Activated T-cell treated with anti-CD3 and anti-CD28 coated beads, Interleukin-2, amount 50 U/mL, for 24 hours (primary cell): ENCODE measurements around the gene IMMP1L.

Experiments
- DNase-seq: peaks from one replicate; pipeline ENCODE4 v3.0.0-alpha.2; 2020
- H3K27ac Mint-ChIP-seq: 2 replicates; pipeline ENCODE4 v1.8.0; 2020; ENCODE audit warnings: mild to moderate bottlenecking, mixed read lengths
- H3K27me3 Mint-ChIP-seq: 2 replicates; pipeline ENCODE4 v1.8.0; 2020; ENCODE audit warnings: mixed read lengths
- H3K36me3 Mint-ChIP-seq: 2 replicates; pipeline ENCODE4 v1.8.0; 2020; ENCODE audit warnings: low read depth, mixed read lengths
- H3K4me1 Mint-ChIP-seq: 2 replicates; pipeline ENCODE4 v1.8.0; 2020; ENCODE audit warnings: low read depth, mixed read lengths
- H3K4me3 Mint-ChIP-seq: 2 replicates; pipeline ENCODE4 v1.8.0; 2020; ENCODE audit warnings: mild to moderate bottlenecking, moderate library complexity, mixed read lengths
- H3K9me3 Mint-ChIP-seq: 2 replicates; pipeline ENCODE4 v1.8.0; 2020; ENCODE audit warnings: mixed read lengths

The IMMP1L gene

GRCh38 chr11:31442086-31442485 lies 67.3 kb downstream of the IMMP1L start:
- no peaks in the 10 kb centered on the region for H3K27me3 Mint-ChIP-seq
- no peak overlapping the region for H3K4me3 Mint-ChIP-seq
- H3K27ac Mint-ChIP-seq: no peak overlapping the region
- no peak for DNase-seq
- H3K36me3 Mint-ChIP-seq: peaks cover 18% of the 10 kb centered on the region
- peaks cover 17% of the 10 kb centered on the region for H3K4me1 Mint-ChIP-seq
- peaks cover 13% of the 10 kb centered on the region for H3K9me3 Mint-ChIP-seq

GRCh38 chr11:31441296-31441695 lies 68.1 kb downstream of the IMMP1L start:
- Mint-ChIP-seq H3K4me3 (no peak overlapping the region), H3K9me3 (peaks cover 13% of the 10 kb centered on the region), H3K4me1 (peaks cover 20% of the 10 kb centered on the region), H3K36me3 (peaks cover 13% of the 10 kb centered on the region), H3K27ac (no peak overlapping the region), H3K27me3 (no peaks in the 10 kb centered on the region)
- DNase-seq: no peak

- Mint-ChIP-seq H3K27ac (peak overlapping the region; percentile 40), H3K36me3 (peaks cover 3% of the 10 kb centered on the region), H3K27me3 (no peaks in the 10 kb centered on the region), H3K4me3 (no peak overlapping the region), H3K4me1 (peaks cover 20% of the 10 kb centered on the region), H3K9me3 (peaks cover 13% of the 10 kb centered on the region)
- DNase-seq: no peak
Observed at GRCh38 chr11:31437742-31438435, 71.5 kb downstream of the IMMP1L start.

GRCh38 chr11:31433851-31434250 lies 75.6 kb downstream of the IMMP1L start:
- Mint-ChIP-seq H3K27me3 (no peaks in the 10 kb centered on the region), H3K9me3 (peaks cover 3% of the 10 kb centered on the region), H3K27ac (no peak overlapping the region), H3K4me3 (no peak overlapping the region), H3K36me3 (peaks cover 35% of the 10 kb centered on the region), H3K4me1 (peaks cover 16% of the 10 kb centered on the region)
- no peak for DNase-seq

GRCh38 chr11:31424652-31425051 lies 84.8 kb downstream of the IMMP1L start:
- Mint-ChIP-seq H3K36me3 (peaks cover 38% of the 10 kb centered on the region), H3K4me3 (no peak overlapping the region), H3K9me3 (no peaks in the 10 kb centered on the region), H3K4me1 (no peaks in the 10 kb centered on the region), H3K27ac (no peak overlapping the region), H3K27me3 (no peaks in the 10 kb centered on the region)
- DNase-seq: no peak

- H3K27ac Mint-ChIP-seq: no peak overlapping the region
- H3K27me3 Mint-ChIP-seq: no peaks in the 10 kb centered on the region
- no peak overlapping the region for H3K4me3 Mint-ChIP-seq
- DNase-seq: no peak
- H3K4me1 Mint-ChIP-seq: no peaks in the 10 kb centered on the region
- peaks cover 23% of the 10 kb centered on the region for H3K36me3 Mint-ChIP-seq
- H3K9me3 Mint-ChIP-seq: no peaks in the 10 kb centered on the region
Observed at GRCh38 chr11:31422703-31423102, 86.7 kb downstream of the IMMP1L start.

GRCh38 chr11:31421820-31422219 lies 87.6 kb downstream of the IMMP1L start:
- Mint-ChIP-seq H3K27me3 (no peaks in the 10 kb centered on the region), H3K4me1 (no peaks in the 10 kb centered on the region), H3K36me3 (peaks cover 21% of the 10 kb centered on the region)

GRCh38 chr11:31419669-31420068 lies 89.8 kb downstream of the IMMP1L start:
- Mint-ChIP-seq H3K9me3 (no peaks in the 10 kb centered on the region), H3K4me3 (no peak overlapping the region), H3K4me1 (no peaks in the 10 kb centered on the region), H3K27ac (no peak overlapping the region), H3K36me3 (peaks cover 22% of the 10 kb centered on the region), H3K27me3 (no peaks in the 10 kb centered on the region)
- no peak for DNase-seq

More at GRCh38 chr11:31421820-31422219, 87.6 kb downstream of the IMMP1L start:
- Mint-ChIP-seq H3K9me3 (no peaks in the 10 kb centered on the region), H3K27ac (no peak overlapping the region), H3K4me3 (no peak overlapping the region)
- DNase-seq: no peak

GRCh38 chr11:31419138-31419537 lies 90.3 kb downstream of the IMMP1L start:
- Mint-ChIP-seq H3K27me3 (no peaks in the 10 kb centered on the region), H3K27ac (no peak overlapping the region), H3K9me3 (no peaks in the 10 kb centered on the region), H3K4me3 (no peak overlapping the region), H3K36me3 (peaks cover 26% of the 10 kb centered on the region), H3K4me1 (no peaks in the 10 kb centered on the region)
- DNase-seq: no peak

GRCh38 chr11:31417816-31418215 lies 91.6 kb downstream of the IMMP1L start:
- Mint-ChIP-seq H3K9me3 (no peaks in the 10 kb centered on the region), H3K36me3 (peaks cover 23% of the 10 kb centered on the region), H3K27ac (no peak overlapping the region), H3K4me1 (no peaks in the 10 kb centered on the region), H3K27me3 (no peaks in the 10 kb centered on the region), H3K4me3 (no peak overlapping the region)
- no peak for DNase-seq

- Mint-ChIP-seq H3K27ac (no peak overlapping the region), H3K36me3 (peaks cover 23% of the 10 kb centered on the region), H3K9me3 (no peaks in the 10 kb centered on the region), H3K4me3 (no peak overlapping the region), H3K4me1 (no peaks in the 10 kb centered on the region), H3K27me3 (no peaks in the 10 kb centered on the region)
- no peak for DNase-seq
Observed at GRCh38 chr11:31417357-31417756, 92.1 kb downstream of the IMMP1L start.

- Mint-ChIP-seq H3K4me3 (no peak overlapping the region), H3K27ac (no peak overlapping the region), H3K4me1 (no peaks in the 10 kb centered on the region), H3K27me3 (no peaks in the 10 kb centered on the region), H3K36me3 (peaks cover 34% of the 10 kb centered on the region), H3K9me3 (no peaks in the 10 kb centered on the region)
- no peak for DNase-seq
Observed at GRCh38 chr11:31415435-31415834, 94.0 kb downstream of the IMMP1L start.

- Mint-ChIP-seq H3K4me1 (peaks cover 2% of the 10 kb centered on the region), H3K27me3 (no peaks in the 10 kb centered on the region), H3K36me3 (peaks cover 35% of the 10 kb centered on the region), H3K4me3 (no peak overlapping the region), H3K9me3 (no peaks in the 10 kb centered on the region), H3K27ac (no peak overlapping the region)
- no peak for DNase-seq
Observed at GRCh38 chr11:31414338-31414737, 95.1 kb downstream of the IMMP1L start.

GRCh38 chr11:31412946-31413345 lies 96.5 kb downstream of the IMMP1L start:
- Mint-ChIP-seq H3K27ac (no peak overlapping the region), H3K4me3 (no peak overlapping the region), H3K36me3 (peaks cover 41% of the 10 kb centered on the region), H3K4me1 (peaks cover 9% of the 10 kb centered on the region), H3K27me3 (no peaks in the 10 kb centered on the region), H3K9me3 (no peaks in the 10 kb centered on the region)
- DNase-seq: no peak

GRCh38 chr11:31408201-31408600 lies 101.2 kb downstream of the IMMP1L start:
- Mint-ChIP-seq H3K4me3 (no peak overlapping the region), H3K4me1 (peaks cover 10% of the 10 kb centered on the region), H3K9me3 (no peaks in the 10 kb centered on the region), H3K27ac (no peak overlapping the region), H3K27me3 (no peaks in the 10 kb centered on the region), H3K36me3 (peaks cover 31% of the 10 kb centered on the region)
- no peak for DNase-seq

GRCh38 chr11:31404614-31405013 lies 104.8 kb downstream of the IMMP1L start:
- H3K27ac Mint-ChIP-seq: no peak overlapping the region
- H3K4me1 Mint-ChIP-seq: peaks cover 10% of the 10 kb centered on the region
- H3K36me3 Mint-ChIP-seq: peaks cover 36% of the 10 kb centered on the region
- H3K4me3 Mint-ChIP-seq: no peak overlapping the region
- H3K27me3 Mint-ChIP-seq: no peaks in the 10 kb centered on the region
- DNase-seq: no peak
- no peaks in the 10 kb centered on the region for H3K9me3 Mint-ChIP-seq
